Endothelial cell of umbilical vein (primary cell): ENCODE results near the gene RYR2. TPM values are rescaled to one million over a fixed set of nuclear protein-coding genes. Genes with fewer than 3 reads are reported as not detected.

Experiments
- BruUV-seq: library from RNA; stranded (reverse); fragments of 400-500 nt; replicated peaks from 2 replicates; lab custom pipeline; 2021; lab: Mats Ljungman, UMichigan
- CTCF ChIA-PET: fragments of 300-600, 350-600 bp; sonication (Branson Sonifier 250); formaldehyde crosslinking; loops from one replicate; lab custom pipeline; 2021; ENCODE audit warnings: antibody characterized with exemption, inconsistent platforms; lab: Charles Lee
- POLR2A ChIA-PET: fragments of 300-600, 350-600 bp; sonication (Branson Sonifier 250); formaldehyde crosslinking; loops from one replicate; lab custom pipeline; 2021; ENCODE audit warnings: antibody characterized with exemption, inconsistent platforms; lab: Charles Lee
- DNase-seq: peaks from one replicate; pipeline ENCODE4 v3.0.0-alpha.2; 2011; ENCODE audit warnings: low read depth, low spot score
- FAIRE-seq: peaks from 2 replicates; lab custom pipeline; 2011; peaks lifted over from hg19 to GRCh38; lab: Jason Lieb, UNC
- H2AFZ ChIP-seq: 2 replicates; pipeline ENCODE4 v1.6.0; 2012; ENCODE audit warnings: low read depth, low read length, control low read depth, inconsistent platforms
- H3K27ac ChIP-seq: 2 replicates; pipeline ENCODE4 v1.5.1; 2011; ENCODE audit warnings: low read depth, mild to moderate bottlenecking, control low read depth, low read length, moderate library complexity; ENCODE audit not compliant: insufficient read depth
- H3K27me3 ChIP-seq, 2 experiments: 2 replicates each; pipeline versions ENCODE4 v1.6.0 to v1.6.1; 2011; ENCODE audit warnings: low read length in 2 of 2, mixed read lengths in 1 of 2; ENCODE audit not compliant: control insufficient read depth in 2 of 2, insufficient read depth in 2 of 2
- H3K36me3 ChIP-seq, 2 experiments: 2 replicates in 1 of 2; 3 replicates in 1 of 2; pipeline ENCODE4 v1.5.1; 2011; ENCODE audit warnings: low read length in 2 of 2, mild to moderate bottlenecking in 1 of 2, moderate library complexity in 1 of 2; ENCODE audit not compliant: control insufficient read depth in 2 of 2, insufficient read depth in 2 of 2; ENCODE audit errors: extremely low read depth in 1 of 2
- H3K4me1 ChIP-seq: 3 replicates; pipeline ENCODE4 v1.5.1; 2011; ENCODE audit warnings: mild to moderate bottlenecking, low read length; ENCODE audit not compliant: control insufficient read depth, insufficient read depth; ENCODE audit errors: extremely low read depth
- H3K4me2 ChIP-seq: 2 replicates; pipeline ENCODE4 v1.6.1; 2011; ENCODE audit warnings: low read length, control low read depth, mixed read lengths; ENCODE audit not compliant: insufficient read depth
- H3K4me3 ChIP-seq, 3 experiments: fragments of 200-600 bp in 1 of 3; sonication (generic), shearing (Covaris generic) in 1 of 3; replicated peaks in 1 of 3; 2 replicates each; pipeline ENCODE4 v1.5.1; 2011 to 2016; ENCODE audit warnings: control low read depth in 3 of 3, low read length in 3 of 3, mild to moderate bottlenecking in 2 of 3, inconsistent platforms in 1 of 3, low read depth in 1 of 3, moderate library complexity in 1 of 3; ENCODE audit not compliant: insufficient read depth in 1 of 3
- H3K79me2 ChIP-seq: 2 replicates; pipeline ENCODE4 v1.6.0; 2012; ENCODE audit warnings: low read length, inconsistent platforms; ENCODE audit not compliant: control insufficient read depth, insufficient read depth
- H3K9ac ChIP-seq: replicated peaks from 2 replicates; pipeline ENCODE3; 2011; ENCODE audit warnings: low read length, control low read depth; ENCODE audit not compliant: insufficient read depth; ENCODE audit errors: extremely low read depth
- H3K9me1 ChIP-seq: replicated peaks from 3 replicates; pipeline ENCODE4 v1.6.0; 2011; ENCODE audit warnings: mild to moderate bottlenecking, low read length; ENCODE audit not compliant: control insufficient read depth, insufficient read depth; ENCODE audit errors: extremely low read depth
- H3K9me3 ChIP-seq: replicated peaks from 2 replicates; pipeline ENCODE4 v1.5.1; 2012; ENCODE audit warnings: low read length, inconsistent platforms; ENCODE audit not compliant: control insufficient read depth, insufficient read depth
- H4K20me1 ChIP-seq: replicated peaks from 2 replicates; pipeline ENCODE3; 2011; ENCODE audit warnings: mild to moderate bottlenecking, low read length; ENCODE audit not compliant: control insufficient read depth, insufficient read depth; ENCODE audit errors: extremely low read depth
- EZH2 ChIP-seq: IDR thresholded peaks from 2 replicates; pipeline ENCODE4 v1.6.1; 2012; ENCODE audit warnings: borderline replicate concordance, low read depth, mild to moderate bottlenecking, moderate library complexity, low read length, inconsistent platforms; ENCODE audit not compliant: severe bottlenecking
- FOS ChIP-seq: IDR thresholded peaks from 2 replicates; pipeline ENCODE4 v1.6.1; 2011; ENCODE audit warnings: mild to moderate bottlenecking, low read length, moderate library complexity, borderline replicate concordance; ENCODE audit not compliant: insufficient read depth
- GATA2 ChIP-seq: IDR thresholded peaks from 2 replicates; pipeline ENCODE4 v1.7.0; 2011; ENCODE audit warnings: low read depth, mild to moderate bottlenecking, moderate library complexity, mixed read lengths, low read length; ENCODE audit not compliant: insufficient read length, insufficient read depth
- JUN ChIP-seq: IDR thresholded peaks from 2 replicates; pipeline ENCODE4 v1.6.1; 2011; ENCODE audit warnings: borderline replicate concordance, low read depth; ENCODE audit not compliant: insufficient read length, insufficient read depth
- MAX ChIP-seq: IDR thresholded peaks from 2 replicates; pipeline ENCODE4 v1.6.1; 2011; ENCODE audit not compliant: insufficient read depth, insufficient read length
- MYC ChIP-seq: IDR thresholded peaks from one replicate; pipeline ENCODE4 v1.6.1; 2011; ENCODE audit warnings: mild to moderate bottlenecking, low read depth, low read length
- POLR2A ChIP-seq: IDR thresholded peaks from 2 replicates; pipeline ENCODE4 v1.6.1; 2012; ENCODE audit warnings: low read depth, mild to moderate bottlenecking, control low read depth, low read length
- POLR2AphosphoS5 ChIP-seq: IDR thresholded peaks from 2 replicates; pipeline ENCODE4 v1.6.1; 2012; ENCODE audit warnings: low read depth, mild to moderate bottlenecking, control low read depth, low read length, moderate library complexity; ENCODE audit not compliant: insufficient read depth
- dilution Hi-C: fragments of 300-500 bp; cut with MboI; formaldehyde crosslinking; loops from one replicate; pipeline ENCODE4 v1.15.0; 2019; ENCODE audit warnings: low sequenced_read_pairs; ENCODE audit not compliant: extremely low pct_ligation_motif_present
- intact Hi-C: fragments of 100-400 bp; cut with micrococcal nuclease; formaldehyde crosslinking; loops from one replicate; pipeline ENCODE4 v1.10.0; 2022
- polyA plus RNA-seq, 4 experiments: library from polyadenylated mRNA; depleted of rRNA in 3 of 4; stranded (reverse) in 3 of 4; unstranded in 1 of 4; fragments of >200 nt; gene quantifications; 2 replicates each; pipeline versions ENCODE4 v1.2.1 to v1.2.3, GENCODE V29; 2011 to 2012; ENCODE audit warnings: missing spikeins in 1 of 4
- total RNA-seq: library from RNA; stranded (reverse); gene quantifications from 2 replicates; pipeline ENCODE4 v1.2.3, GENCODE V29; 2021
- TF ChIP-seq, protein P1 (sequence below), 2 donors: IDR thresholded peaks; 1 replicate in 1 of 2; 2 replicates in 1 of 2; pipeline ENCODE4 v1.5.1; 2011; ENCODE audit warnings: low read length in 2 of 2, mild to moderate bottlenecking in 2 of 2, moderate library complexity in 2 of 2, control low read depth in 1 of 2, inconsistent platforms in 1 of 2, low read depth in 1 of 2; ENCODE audit not compliant: insufficient read depth in 1 of 2; ENCODE audit errors: extremely low read depth in 1 of 2

The RYR2 gene
- total and polyA plus RNA-seq, 2 donors (not counting 3 experiments of a cell fraction or from before 2014, with no cell fraction given) = not detected

- H3K9me1 ChIP-seq = no peaks in the 10 kb centered on the region
- no peaks in the 10 kb centered on the region for H3K36me3 ChIP-seq
- no peaks in the 10 kb centered on the region for H3K27me3 ChIP-seq
- no TSS peak for BruUV-seq
- intact Hi-C loops = no loop called here
- H3K27ac ChIP-seq = no peak overlapping the region
- POLR2A ChIA-PET = no interaction called here
- DNase-seq (no peak), FAIRE-seq (no peak)
- no peaks in the 10 kb centered on the region for H3K4me1 ChIP-seq
- H3K9me3 ChIP-seq = peaks cover 2% of the 10 kb centered on the region
- no peaks in the 10 kb centered on the region for H4K20me1 ChIP-seq
- H3K4me3 ChIP-seq = no peak overlapping the region
- dilution Hi-C loops = no loop called here
- CTCF ChIA-PET = no interaction called here
- H2AFZ ChIP-seq = no peak overlapping the region
- TF ChIP-seq FOS (no peak), EZH2 (no peak), POLR2AphosphoS5 (no peak), POLR2A (no peak), JUN (no peak), GATA2 (no peak), MYC (no peak), MAX (no peak)
- TF ChIP-seq, protein P1, sequence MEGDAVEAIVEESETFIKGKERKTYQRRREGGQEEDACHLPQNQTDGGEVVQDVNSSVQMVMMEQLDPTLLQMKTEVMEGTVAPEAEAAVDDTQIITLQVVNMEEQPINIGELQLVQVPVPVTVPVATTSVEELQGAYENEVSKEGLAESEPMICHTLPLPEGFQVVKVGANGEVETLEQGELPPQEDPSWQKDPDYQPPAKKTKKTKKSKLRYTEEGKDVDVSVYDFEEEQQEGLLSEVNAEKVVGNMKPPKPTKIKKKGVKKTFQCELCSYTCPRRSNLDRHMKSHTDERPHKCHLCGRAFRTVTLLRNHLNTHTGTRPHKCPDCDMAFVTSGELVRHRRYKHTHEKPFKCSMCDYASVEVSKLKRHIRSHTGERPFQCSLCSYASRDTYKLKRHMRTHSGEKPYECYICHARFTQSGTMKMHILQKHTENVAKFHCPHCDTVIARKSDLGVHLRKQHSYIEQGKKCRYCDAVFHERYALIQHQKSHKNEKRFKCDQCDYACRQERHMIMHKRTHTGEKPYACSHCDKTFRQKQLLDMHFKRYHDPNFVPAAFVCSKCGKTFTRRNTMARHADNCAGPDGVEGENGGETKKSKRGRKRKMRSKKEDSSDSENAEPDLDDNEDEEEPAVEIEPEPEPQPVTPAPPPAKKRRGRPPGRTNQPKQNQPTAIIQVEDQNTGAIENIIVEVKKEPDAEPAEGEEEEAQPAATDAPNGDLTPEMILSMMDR (IDR thresholded peaks at IDR 0.05; ENCODE audit: extremely low read depth in 1 of 2, insufficient read depth in 1 of 2, low read depth in 1 of 2, low read length in 2 of 2) = no peak
- H3K79me2 ChIP-seq = no peaks in the 10 kb centered on the region
- no peak overlapping the region for H3K4me2 ChIP-seq
- no peak overlapping the region for H3K9ac ChIP-seq
Measured at GRCh38 chr1:237664348-237664747, 622.4 kb downstream of the RYR2 start.
